Chondrocyte (in vitro differentiated cells): ENCODE data around the gene VOPP1. TPM values are rescaled to one million over a fixed set of nuclear protein-coding genes. Genes with fewer than 3 reads are reported as not detected.

Source experiments
- DNase-seq: peaks from one replicate; pipeline ENCODE4 v3.0.0; 2021; ENCODE audit warnings: mixed read lengths, low spot score
- H3K27ac Mint-ChIP-seq: one replicate; pipeline ENCODE4 v1.8.0; 2021; ENCODE audit warnings: mild to moderate bottlenecking, moderate library complexity, mixed read lengths; ENCODE audit not compliant: unreplicated experiment
- H3K27me3 Mint-ChIP-seq: 2 replicates; pipeline ENCODE4 v1.8.0; 2021; ENCODE audit warnings: low read depth, mixed read lengths
- H3K36me3 Mint-ChIP-seq: 2 replicates; pipeline ENCODE4 v1.8.0; 2021; ENCODE audit warnings: low read depth, mixed read lengths
- H3K4me1 Mint-ChIP-seq: 2 replicates; pipeline ENCODE4 v1.8.0; 2021; ENCODE audit warnings: low read depth, mild to moderate bottlenecking, mixed read lengths
- H3K4me3 Mint-ChIP-seq: one replicate; pipeline ENCODE4 v1.8.0; 2021; ENCODE audit warnings: mild to moderate bottlenecking, moderate library complexity, mixed read lengths; ENCODE audit not compliant: unreplicated experiment
- H3K9me3 Mint-ChIP-seq: 2 replicates; pipeline ENCODE4 v1.8.0; 2021; ENCODE audit warnings: low read depth, mixed read lengths
- total RNA-seq: library from RNA; stranded (reverse); gene quantifications from 3 replicates; pipeline ENCODE4 v1.2.1, GENCODE V29; 2021
- TF ChIP-seq, protein P1 (sequence below): fragments of 200-600 bp; sonication (generic); IDR thresholded peaks from 2 replicates; pipeline ENCODE4 v1.5.0; 2021; ENCODE audit warnings: antibody characterized with exemption, mild to moderate bottlenecking, moderate library complexity

The VOPP1 gene
- total RNA-seq, 1 donor from 2014 or later, result 69.2 TPM

DNA sequence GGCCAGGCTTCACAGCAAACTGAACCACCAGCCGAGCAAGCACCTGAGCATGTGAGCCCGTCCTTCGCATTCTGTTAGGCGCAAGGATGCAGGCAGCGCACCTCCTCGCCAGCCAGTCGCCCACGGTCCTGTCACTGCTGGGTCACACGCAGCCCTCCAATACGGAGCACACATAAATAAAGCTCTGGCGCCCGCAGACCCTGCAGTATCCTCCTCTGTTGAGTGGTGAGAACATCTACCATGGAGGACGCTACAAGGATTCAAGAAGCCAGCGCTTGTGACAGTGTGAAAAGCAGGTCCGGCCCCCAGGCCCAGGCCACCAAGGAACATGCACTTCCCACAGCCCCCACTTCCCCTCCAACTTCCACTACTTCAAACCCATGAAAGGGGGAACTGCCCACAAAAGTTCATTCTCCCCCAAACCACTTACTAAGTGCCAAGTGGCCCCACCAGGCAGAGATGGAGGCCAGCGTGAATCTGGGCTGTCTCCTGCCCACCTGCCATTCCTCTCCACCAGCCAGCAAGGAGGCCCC, 34.8 kb downstream of the VOPP1 start:
- Mint-ChIP-seq H3K9me3 (no peaks in the 10 kb centered on the region), H3K27me3 (no peaks in the 10 kb centered on the region), H3K27ac (no peak overlapping the region), H3K4me1 (peaks cover 68% of the 10 kb centered on the region), H3K4me3 (no peak overlapping the region), H3K36me3 (peaks cover 1% of the 10 kb centered on the region)
- DNase-seq, result no peak
- TF ChIP-seq, protein P1, sequence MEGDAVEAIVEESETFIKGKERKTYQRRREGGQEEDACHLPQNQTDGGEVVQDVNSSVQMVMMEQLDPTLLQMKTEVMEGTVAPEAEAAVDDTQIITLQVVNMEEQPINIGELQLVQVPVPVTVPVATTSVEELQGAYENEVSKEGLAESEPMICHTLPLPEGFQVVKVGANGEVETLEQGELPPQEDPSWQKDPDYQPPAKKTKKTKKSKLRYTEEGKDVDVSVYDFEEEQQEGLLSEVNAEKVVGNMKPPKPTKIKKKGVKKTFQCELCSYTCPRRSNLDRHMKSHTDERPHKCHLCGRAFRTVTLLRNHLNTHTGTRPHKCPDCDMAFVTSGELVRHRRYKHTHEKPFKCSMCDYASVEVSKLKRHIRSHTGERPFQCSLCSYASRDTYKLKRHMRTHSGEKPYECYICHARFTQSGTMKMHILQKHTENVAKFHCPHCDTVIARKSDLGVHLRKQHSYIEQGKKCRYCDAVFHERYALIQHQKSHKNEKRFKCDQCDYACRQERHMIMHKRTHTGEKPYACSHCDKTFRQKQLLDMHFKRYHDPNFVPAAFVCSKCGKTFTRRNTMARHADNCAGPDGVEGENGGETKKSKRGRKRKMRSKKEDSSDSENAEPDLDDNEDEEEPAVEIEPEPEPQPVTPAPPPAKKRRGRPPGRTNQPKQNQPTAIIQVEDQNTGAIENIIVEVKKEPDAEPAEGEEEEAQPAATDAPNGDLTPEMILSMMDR, result no peak

DNA sequence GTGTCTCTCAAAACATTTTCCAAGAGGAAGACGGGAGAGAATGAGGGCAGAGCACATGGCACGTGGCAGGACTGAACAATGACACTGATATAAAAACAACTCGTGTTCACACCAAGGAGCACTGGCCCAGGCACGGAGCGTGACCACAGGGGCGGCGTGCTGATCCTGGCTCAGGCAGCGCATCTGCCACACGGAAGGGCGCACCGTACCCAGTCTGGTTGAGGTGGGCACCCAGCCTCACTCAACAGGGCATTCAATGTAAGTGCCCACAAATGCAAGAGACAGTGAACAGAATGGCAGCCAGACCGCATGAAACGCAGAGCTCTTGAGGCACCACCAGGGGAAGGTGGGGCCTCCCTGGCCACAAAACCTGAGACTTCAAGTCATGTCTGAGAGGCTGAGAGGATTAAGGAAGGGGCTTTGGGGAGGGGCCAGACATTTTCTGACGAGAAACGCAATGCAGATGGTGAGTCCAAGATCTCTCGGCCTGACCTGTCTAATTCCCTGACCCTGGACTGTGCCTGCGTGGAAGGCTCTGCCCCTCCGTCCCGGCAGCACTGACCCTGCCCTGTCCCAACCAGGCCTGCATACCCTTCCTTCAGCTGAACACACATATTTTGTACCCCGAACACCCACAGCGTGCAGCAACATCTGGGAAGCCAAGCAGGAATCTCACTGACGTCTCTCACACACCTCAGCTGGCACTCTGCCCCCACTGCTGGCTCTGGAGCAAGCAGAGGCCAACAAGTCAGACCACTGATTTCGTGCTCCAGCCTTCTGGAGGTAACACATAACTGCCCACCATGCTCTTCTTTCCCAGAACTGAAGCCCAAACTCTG, 35.5 kb downstream of the VOPP1 start:
- no peaks in the 10 kb centered on the region for H3K27me3 Mint-ChIP-seq
- H3K27ac Mint-ChIP-seq, result no peak overlapping the region
- no peak overlapping the region for H3K4me3 Mint-ChIP-seq
- H3K4me1 Mint-ChIP-seq, result peaks cover 71% of the 10 kb centered on the region
- H3K36me3 Mint-ChIP-seq, result peaks cover 1% of the 10 kb centered on the region
- DNase-seq, result no peak
- no peaks in the 10 kb centered on the region for H3K9me3 Mint-ChIP-seq
- TF ChIP-seq, protein P1, result no peak

DNA sequence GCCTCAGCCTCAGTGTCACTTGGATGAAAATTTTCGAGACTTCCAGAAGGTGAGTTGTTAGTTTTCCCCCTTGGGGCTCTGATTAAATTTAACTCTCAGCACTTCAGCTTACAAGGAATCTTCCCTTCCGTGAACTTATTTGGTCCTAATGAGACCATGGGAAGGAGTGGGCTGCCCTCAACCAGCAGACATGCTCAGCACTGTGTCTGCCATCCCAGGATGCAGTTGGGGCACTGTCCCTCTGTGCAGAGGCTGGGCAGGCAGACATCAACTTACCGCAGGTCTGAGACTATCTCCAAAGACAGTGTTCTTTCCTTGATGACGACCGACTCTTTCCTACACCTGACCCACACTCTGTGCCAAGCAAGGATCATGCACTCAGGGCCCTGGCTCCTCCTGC, 36.7 kb downstream of the VOPP1 start:
- Mint-ChIP-seq H3K9me3 (no peaks in the 10 kb centered on the region), H3K4me1 (peaks cover 72% of the 10 kb centered on the region), H3K4me3 (no peak overlapping the region), H3K36me3 (peaks cover 1% of the 10 kb centered on the region), H3K27ac (no peak overlapping the region), H3K27me3 (no peaks in the 10 kb centered on the region)
- TF ChIP-seq, protein P1, result no peak
- DNase-seq, result no peak

DNA sequence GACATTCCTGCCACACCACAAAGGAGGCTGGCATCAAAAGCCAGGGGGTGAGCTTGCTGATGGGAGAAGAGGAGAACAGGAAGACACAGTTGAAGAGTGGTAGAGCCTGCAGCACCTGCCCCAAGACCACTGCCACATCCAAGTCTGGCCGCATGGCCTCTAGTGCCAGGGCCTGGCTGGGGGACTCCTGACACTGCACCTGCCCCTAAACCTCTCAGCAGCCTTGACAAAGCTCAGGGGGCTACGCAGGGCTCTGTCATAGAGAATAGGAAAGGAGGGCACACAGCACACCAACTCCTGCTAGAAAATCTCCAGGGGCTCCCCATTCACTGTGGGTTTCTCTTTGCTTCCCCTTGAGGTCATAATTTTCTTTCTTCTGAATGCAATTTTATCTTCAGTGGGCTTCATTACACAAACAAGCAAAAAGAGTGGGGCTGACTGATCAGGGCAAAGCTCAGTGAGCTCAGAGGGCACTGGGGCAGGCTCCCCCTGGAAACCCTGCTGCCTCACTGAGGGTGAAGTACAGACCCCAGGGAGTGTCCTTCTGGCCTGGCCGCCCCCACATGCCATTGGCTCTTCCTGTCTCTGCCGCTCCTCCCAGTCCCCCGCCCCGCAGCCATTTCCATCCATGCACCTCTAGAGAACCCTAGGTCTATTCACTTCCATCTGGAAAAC, 37.2 kb downstream of the VOPP1 start:
- Mint-ChIP-seq H3K36me3 (no peaks in the 10 kb centered on the region), H3K27ac (peak overlapping the region; percentile 97), H3K4me1 (peaks cover 73% of the 10 kb centered on the region), H3K9me3 (no peaks in the 10 kb centered on the region), H3K27me3 (no peaks in the 10 kb centered on the region), H3K4me3 (no peak overlapping the region)
- TF ChIP-seq, protein P1, result no peak
- DNase-seq, result no peak

DNA sequence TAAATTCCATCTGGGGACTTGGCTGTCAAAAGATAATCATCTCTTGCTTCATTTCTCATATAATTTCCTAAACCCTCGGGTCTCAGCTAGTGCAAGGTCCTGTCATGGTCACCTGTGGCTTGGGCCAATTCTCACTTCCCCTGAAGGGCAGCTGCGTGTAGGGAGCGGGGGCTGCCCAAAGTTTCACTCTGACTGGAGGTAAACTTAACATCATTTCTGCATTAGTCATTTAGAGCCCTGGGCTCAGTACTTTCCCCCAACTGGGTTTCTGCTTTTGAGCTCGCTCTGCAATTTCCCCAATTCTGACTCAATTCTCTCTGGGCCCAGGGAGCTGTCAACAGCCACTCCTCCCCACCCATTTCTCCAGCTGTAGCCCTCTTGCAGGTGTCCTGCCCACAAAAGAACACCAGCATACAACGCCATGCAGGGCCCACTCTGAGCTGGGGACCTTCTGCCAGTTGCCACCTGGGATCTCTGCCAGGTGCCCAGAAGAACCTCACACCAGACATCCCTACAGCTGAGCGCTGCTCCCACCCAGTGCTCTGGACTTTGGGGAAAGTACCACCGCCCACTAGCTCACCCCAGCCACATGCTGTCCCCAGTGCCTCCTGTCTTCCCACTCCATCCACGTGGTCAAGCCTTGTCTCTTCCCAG, 37.9 kb downstream of the VOPP1 start:
- TF ChIP-seq, protein P1, result no peak
- DNase-seq, result no peak
- Mint-ChIP-seq H3K27me3 (no peaks in the 10 kb centered on the region), H3K4me3 (no peak overlapping the region), H3K9me3 (no peaks in the 10 kb centered on the region), H3K4me1 (peaks cover 70% of the 10 kb centered on the region), H3K27ac (peak overlapping the region; percentile 97), H3K36me3 (no peaks in the 10 kb centered on the region)
